ENCODE measurements around the gene TNFSF13.
A peak's percentile ranks its signal among the peaks of the same experiment; 100 is the strongest.

Gene TNFSF13

GRCh38 chr17:7553356-7553755 lies 5.2 kb upstream of the TNFSF13 start:
- DNase-seq, result no peak

- DNase-seq, result no peak
Observed at GRCh38 chr17:7555320-7555948, 3.1 kb upstream of the TNFSF13 start.

GRCh38 chr17:7556627-7557026 lies 1.9 kb upstream of the TNFSF13 start:
- DNase-seq, result no peak

- no peak for DNase-seq
Observed at GRCh38 chr17:7557147-7557764, 1.3 kb upstream of the TNFSF13 start.

- DNase-seq, result no peak
Observed at GRCh38 chr17:7557775-7558543, 591 bp upstream of the TNFSF13 start.

GRCh38 chr17:7559320-7560171 lies 996 bp downstream of the TNFSF13 start:
- DNase-seq, result no peak

DNA sequence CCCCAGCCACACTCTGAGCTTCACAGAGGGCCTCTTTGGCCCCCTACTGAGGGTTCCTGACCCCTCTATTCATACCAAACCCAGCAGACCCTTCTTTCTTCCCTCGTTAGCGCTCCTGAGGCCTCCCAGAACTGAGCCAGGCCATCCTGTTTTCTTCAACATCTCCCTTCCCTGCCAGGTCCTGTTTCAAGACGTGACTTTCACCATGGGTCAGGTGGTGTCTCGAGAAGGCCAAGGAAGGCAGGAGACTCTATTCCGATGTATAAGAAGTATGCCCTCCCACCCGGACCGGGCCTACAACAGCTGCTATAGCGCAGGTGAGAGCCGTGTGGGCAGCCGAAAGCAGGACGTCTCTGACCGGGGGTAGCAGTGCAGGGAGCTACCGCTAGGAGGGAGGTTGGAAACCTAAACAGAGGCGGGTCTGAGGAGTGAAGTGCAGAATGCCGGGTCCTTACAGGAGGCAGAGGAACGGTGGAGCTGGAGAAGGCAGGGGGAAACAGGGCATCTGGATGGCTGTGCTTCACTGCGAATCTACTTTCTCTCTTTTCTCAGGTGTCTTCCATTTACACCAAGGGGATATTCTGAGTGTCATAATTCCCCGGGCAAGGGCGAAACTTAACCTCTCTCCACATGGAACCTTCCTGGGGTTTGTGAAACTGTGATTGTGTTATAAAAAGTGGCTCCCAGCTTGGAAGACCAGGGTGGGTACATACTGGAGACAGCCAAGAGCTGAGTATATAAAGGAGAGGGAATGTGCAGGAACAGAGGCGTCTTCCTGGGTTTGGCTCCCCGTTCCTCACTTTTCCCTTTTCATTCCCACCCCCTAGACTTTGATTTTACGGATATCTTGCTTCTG lies 1.9 kb downstream of the TNFSF13 start:
- DNase-seq, result no peak

DNA sequence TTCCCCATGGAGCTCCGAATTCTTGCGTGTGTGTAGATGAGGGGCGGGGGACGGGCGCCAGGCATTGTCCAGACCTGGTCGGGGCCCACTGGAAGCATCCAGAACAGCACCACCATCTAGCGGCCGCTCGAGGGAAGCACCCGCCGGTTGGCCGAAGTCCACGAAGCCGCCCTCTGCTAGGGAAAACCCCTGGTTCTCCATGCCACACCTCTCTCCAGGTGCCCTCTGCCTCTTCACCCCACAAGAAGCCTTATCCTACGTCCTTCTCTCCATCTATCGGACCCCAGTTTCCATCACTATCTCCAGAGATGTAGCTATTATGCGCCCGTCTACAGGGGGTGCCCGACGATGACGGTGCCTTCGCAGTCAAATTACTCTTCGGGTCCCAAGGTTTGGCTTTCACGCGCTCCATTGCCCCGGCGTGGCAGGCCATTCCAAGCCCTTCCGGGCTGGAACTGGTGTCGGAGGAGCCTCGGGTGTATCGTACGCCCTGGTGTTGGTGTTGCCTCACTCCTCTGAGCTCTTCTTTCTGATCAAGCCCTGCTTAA lies 2.6 kb downstream of the TNFSF13 start:
- DNase-seq, result peak; percentile 42

DNA sequence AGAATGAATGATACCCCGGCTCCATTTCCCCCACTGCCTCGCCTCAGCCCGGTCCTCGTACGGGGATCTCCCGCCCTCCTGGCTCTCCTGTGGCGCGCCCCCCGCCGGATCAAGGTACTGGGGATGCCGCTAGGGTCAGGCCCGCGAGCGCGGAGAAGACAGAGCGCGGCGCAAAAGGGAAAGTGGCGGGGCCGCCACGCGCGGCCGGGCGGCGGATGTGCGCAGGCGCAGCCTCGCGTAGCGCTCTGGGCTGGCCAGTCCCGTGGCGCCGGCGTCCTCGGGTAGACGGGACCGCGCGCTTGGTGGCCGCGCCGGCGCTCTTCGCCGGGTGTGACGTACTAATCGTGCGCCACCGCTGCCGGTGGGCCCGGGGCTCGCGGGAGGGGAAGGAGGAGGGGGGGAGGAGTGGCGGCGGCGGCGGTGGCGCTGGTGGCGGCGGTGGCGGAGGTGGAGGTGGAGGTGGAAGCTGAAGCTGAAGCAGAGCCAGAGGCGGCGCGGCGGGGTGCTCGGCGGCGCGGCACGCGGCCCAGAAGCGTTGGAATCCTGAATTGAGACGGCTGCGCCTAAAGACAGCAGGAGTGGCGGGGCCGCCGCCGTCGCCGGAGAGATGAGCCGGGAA lies 3.1 kb downstream of the TNFSF13 start, which contains the start of gene SENP3:
Gene SENP3, plus strand, starts transcription at position 331 of the 619 bp plus-strand sequence. CDS start 1,158 bp downstream, outside the sequence.
- DNase-seq, result no peak

GRCh38 chr17:7562208-7562605 lies 3.7 kb downstream of the TNFSF13 start:
- no peak for DNase-seq

GRCh38 chr17:7563115-7563869 lies 4.7 kb downstream of the TNFSF13 start:
- no peak for DNase-seq

DNA sequence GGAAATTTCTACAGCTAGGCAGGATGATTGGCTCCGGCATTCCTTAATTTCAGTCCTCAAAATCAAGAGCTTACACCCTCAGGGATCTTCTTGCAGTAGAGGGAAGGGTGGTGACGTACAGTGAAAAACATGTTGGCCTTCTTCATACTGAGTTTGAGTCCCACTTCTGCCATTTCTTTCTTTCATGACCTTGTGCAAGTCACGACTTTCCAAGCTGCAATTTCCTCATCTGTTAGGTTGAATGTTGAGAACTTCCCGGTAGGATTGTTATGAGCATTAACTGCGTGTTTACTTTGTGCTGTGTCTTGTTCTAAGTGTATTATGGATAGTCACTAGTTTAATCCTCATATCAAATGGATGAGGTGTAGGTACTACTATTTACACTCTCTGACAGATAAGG lies 11.0 kb downstream of the TNFSF13 start:
- DNase-seq, result no peak

- DNase-seq, result no peak
Observed at GRCh38 chr17:7570351-7570750, 11.8 kb downstream of the TNFSF13 start.

DNA sequence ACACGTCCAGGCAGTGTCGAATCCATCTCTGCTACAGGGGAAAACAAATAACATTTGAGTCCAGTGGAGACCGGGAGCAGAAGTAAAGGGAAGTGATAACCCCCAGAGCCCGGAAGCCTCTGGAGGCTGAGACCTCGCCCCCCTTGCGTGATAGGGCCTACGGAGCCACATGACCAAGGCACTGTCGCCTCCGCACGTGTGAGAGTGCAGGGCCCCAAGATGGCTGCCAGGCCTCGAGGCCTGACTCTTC lies 13.7 kb downstream of the TNFSF13 start:
- DNase-seq, result no peak

DNA sequence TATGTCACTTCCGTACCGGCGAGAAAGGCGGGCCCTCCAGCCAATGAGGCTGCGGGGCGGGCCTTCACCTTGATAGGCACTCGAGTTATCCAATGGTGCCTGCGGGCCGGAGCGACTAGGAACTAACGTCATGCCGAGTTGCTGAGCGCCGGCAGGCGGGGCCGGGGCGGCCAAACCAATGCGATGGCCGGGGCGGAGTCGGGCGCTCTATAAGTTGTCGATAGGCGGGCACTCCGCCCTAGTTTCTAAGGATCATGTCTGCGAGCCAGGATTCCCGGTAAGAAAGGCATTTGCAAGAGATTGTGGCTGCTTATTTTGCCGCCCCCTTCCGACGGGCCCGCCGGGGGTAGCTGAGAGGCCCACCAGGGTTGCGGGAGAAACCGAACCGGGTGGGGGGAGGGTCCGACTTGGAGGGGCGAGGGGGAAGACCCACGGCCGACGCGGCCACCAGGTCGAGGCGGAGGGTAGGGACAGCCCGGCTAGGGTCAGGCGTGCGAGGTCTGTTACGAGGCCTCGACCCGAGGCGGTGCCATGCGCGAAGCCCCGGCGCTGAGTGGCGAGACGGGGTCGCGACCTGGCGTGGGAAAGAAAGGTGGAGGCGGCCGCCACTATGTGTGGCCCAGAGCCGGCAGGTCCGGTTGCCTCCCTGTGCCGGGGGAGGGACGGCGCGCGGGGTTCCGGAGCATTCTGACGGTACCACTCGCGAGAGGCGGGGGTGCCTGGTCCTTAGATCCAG lies 14.2 kb downstream of the TNFSF13 start:
- peak; percentile 88 for DNase-seq

DNA sequence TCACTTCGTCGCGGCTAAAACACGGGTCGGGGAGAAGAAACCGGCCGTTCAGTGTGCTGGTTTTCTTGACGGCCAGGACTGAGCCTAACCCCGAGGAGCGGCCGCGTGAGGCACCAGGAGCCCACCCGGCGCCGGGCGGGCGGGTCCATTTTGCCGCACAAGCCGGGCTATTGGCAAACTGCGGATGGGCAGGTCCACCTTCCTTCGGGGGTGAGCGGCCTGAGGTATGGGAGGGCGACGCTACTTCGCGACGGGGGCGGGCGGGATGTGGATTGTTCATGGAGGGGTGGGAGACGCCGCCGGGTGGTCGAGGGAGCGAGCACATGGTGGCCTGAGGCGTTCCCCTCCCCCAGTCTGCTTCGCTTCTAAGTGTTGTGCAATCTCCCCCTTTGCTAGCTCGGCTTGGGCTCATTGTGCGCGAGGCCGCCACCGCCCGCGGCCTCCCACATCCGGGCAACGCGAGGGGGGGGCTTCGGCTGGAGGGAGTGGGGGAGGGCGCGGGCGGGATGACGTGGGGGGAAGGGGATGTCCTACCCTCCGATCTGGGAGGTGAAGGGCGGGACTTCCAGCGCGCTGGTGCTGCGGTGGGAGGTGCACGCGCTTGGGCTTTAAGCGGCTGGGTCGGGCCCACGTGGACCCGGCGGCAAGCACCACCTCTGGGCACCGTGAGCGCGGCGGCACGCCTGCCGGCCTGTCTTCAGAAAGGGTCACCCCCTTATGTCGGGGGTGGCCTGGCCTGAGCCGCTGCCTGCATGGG lies 15.0 kb downstream of the TNFSF13 start:
- no peak for DNase-seq

DNA sequence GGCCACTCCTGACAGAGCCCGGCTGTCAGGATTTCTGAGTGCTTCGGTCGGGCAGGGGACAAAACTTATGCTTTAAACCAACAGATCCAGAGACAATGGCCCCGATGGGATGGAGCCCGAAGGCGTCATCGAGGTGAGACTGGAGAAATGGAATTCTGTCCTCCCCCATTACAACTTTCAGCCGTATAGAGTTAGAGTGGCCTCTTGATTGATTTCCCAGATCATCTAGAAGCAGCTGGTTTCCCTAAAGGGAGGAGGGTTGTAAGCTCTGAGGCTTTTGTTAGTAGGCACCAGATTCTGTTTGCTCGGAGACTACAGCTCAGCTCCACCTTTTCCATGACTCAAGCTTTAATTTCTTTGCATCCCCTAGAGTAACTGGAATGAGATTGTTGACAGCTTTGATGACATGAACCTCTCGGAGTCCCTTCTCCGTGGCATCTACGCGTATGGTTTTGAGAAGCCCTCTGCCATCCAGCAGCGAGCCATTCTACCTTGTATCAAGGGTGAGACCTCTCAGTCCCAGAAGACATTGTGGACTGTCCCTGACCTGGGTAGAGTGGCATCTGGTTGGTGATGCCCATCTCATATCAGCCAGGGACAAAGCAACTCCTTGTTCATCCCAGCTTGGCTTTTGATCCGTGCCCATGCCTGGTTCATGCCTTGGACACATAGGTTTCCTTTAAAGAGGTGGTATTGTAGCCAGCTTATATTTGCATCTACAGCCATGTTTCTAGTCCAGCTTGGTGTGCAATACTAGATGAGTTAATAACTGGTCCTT lies 15.8 kb downstream of the TNFSF13 start:
- DNase-seq, result no peak

DNA sequence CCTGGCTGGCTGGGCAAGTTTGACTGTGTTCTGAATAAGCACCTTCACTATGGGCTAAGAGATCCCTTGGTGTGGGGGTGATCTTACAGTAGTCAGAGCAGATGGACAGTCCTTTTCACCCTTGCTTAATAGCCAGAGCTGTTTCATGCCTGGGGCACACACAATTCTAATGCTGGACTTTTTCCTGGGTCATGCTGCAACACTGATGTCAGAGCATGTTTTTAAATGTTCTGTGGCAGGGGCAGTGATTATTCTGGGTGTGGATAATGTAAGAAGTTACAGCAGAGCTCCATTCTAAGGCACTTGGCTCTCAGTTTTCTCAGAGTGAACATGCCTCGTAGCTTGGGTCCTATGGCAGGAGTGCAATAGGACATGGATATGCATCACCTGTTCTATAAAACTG lies 16.9 kb downstream of the TNFSF13 start:
- DNase-seq, result no peak

- DNase-seq, result no peak
Observed at GRCh38 chr17:7575959-7576358, 17.4 kb downstream of the TNFSF13 start.
